Measurements from ENCODE around the gene APH1A.

APH1A gene

GRCh38 chr1:150262388-150263320 is 6.2 kb downstream of the APH1A start:
- no peak for TF ChIP-seq CTCF (IDR thresholded peaks at IDR 0.05)

GRCh38 chr1:150261367-150261766 is 7.4 kb downstream of the APH1A start:
- TF ChIP-seq CTCF (IDR thresholded peaks at IDR 0.05) = no peak

GRCh38 chr1:150259758-150260669 is 8.8 kb downstream of the APH1A start:
- no peak for TF ChIP-seq CTCF (IDR thresholded peaks at IDR 0.05)

- no peak for TF ChIP-seq CTCF (IDR thresholded peaks at IDR 0.05)
Measured at GRCh38 chr1:150259217-150259616, 9.6 kb downstream of the APH1A start.

- no peak for TF ChIP-seq CTCF (IDR thresholded peaks at IDR 0.05)
Measured at GRCh38 chr1:150257624-150258585, 10.9 kb downstream of the APH1A start, which contains the start of gene CA14. CA14 (plus strand) TSS chr1:150257774; CDS start chr1:150258129, 355 bp downstream.

GRCh38 chr1:150256554-150257341 is 12.1 kb downstream of the APH1A start:
- TF ChIP-seq CTCF (IDR thresholded peaks at IDR 0.05) = no peak
